HUES64 (cell line): Measurements from ENCODE around the gene PPARA.

ENCODE experiments used
- H3K27ac ChIP-seq: 2 replicates; pipeline ENCODE4 v1.7.0; 2013; ENCODE audit warnings: low read depth, low read length, inconsistent platforms
- H3K27me3 ChIP-seq: 2 replicates; pipeline ENCODE4 v1.6.1; 2013; ENCODE audit warnings: mild to moderate bottlenecking, low read length; ENCODE audit not compliant: insufficient read depth
- H3K36me3 ChIP-seq: 2 replicates; pipeline ENCODE4 v1.6.1; 2013; ENCODE audit warnings: mild to moderate bottlenecking, low read length; ENCODE audit not compliant: insufficient read depth
- H3K4me1 ChIP-seq: 2 replicates; pipeline ENCODE4 v1.6.1; 2013; ENCODE audit warnings: mild to moderate bottlenecking, low read length, moderate library complexity; ENCODE audit not compliant: insufficient read depth
- H3K4me3 ChIP-seq: 2 replicates; pipeline ENCODE4 v1.5.1; 2013; ENCODE audit warnings: mild to moderate bottlenecking, low read length, moderate library complexity
- H3K9ac ChIP-seq: 2 replicates; pipeline ENCODE4 v1.6.1; 2013; ENCODE audit warnings: mild to moderate bottlenecking, low read depth, low read length
- H3K9me3 ChIP-seq: 2 replicates; pipeline ENCODE4 v1.6.1; 2013; ENCODE audit warnings: low read depth, low read length; ENCODE audit not compliant: insufficient read depth
- WGBS: fragments of 150-250, 120-280 bp; methylation state at CpG from one replicate; pipeline ENCODE4 v1.1.7; 2013; ENCODE audit warnings: missing lambda C conversion rate; 5-methylcytosine and 5-hydroxymethylcytosine counted together

PPARA gene

GRCh38 chr22:46148816-46149511 lies 1.4 kb upstream of the PPARA start:
- peaks cover 59% of the 10 kb centered on the region for H3K27me3 ChIP-seq
- no peaks in the 10 kb centered on the region for H3K9me3 ChIP-seq
- no peaks in the 10 kb centered on the region for H3K36me3 ChIP-seq
- peak overlapping the region; percentile 77 for H3K4me3 ChIP-seq
- H3K9ac ChIP-seq = peak overlapping the region; percentile 47; the same call in 1 of the 2 replicates
- no peak overlapping the region for H3K27ac ChIP-seq
- WGBS = 55% methylated on average over 12 of the region's 12 CpGs
- H3K4me1 ChIP-seq = no peaks in the 10 kb centered on the region

- Histone ChIP-seq H3K27me3 (peaks cover 59% of the 10 kb centered on the region), H3K4me3 (peak overlapping the region; percentile 77), H3K27ac (no peak overlapping the region), H3K9ac (peak overlapping the region; percentile 47; the same call in 1 of the 2 replicates), H3K9me3 (no peaks in the 10 kb centered on the region), H3K4me1 (no peaks in the 10 kb centered on the region), H3K36me3 (no peaks in the 10 kb centered on the region)
- 1% methylated on average over 37 of the region's 39 CpGs for WGBS
Measured at GRCh38 chr22:46149512-46150033, 753 bp upstream of the PPARA start.

GRCh38 chr22:46150655-46151477 lies 540 bp downstream of the PPARA start:
- Histone ChIP-seq H3K27ac (no peak overlapping the region), H3K27me3 (peaks cover 59% of the 10 kb centered on the region)

GRCh38 chr22:46153930-46154329 lies 3.6 kb downstream of the PPARA start:
- Histone ChIP-seq H3K36me3 (no peaks in the 10 kb centered on the region), H3K27me3 (peaks cover 34% of the 10 kb centered on the region), H3K4me1 (no peaks in the 10 kb centered on the region), H3K4me3 (no peak overlapping the region), H3K9me3 (no peaks in the 10 kb centered on the region), H3K9ac (no peak overlapping the region), H3K27ac (no peak overlapping the region)
- WGBS = 100% methylated on average over 1 of the region's 3 CpGs

More at GRCh38 chr22:46150655-46151477, 540 bp downstream of the PPARA start:
- Histone ChIP-seq H3K4me3 (peak overlapping the region; percentile 65), H3K9me3 (no peaks in the 10 kb centered on the region), H3K4me1 (no peaks in the 10 kb centered on the region), H3K9ac (peak overlapping the region; percentile 14; the same call in 1 of the 2 replicates), H3K36me3 (no peaks in the 10 kb centered on the region)
- WGBS = 1% methylated on average over 101 of the region's 101 CpGs

GRCh38 chr22:46156031-46156430 lies 5.7 kb downstream of the PPARA start:
- H3K36me3 ChIP-seq = no peaks in the 10 kb centered on the region
- no peaks in the 10 kb centered on the region for H3K9me3 ChIP-seq
- H3K27me3 ChIP-seq = peaks cover 18% of the 10 kb centered on the region
- 92% methylated on average over 3 of the region's 3 CpGs for WGBS
- H3K27ac ChIP-seq = no peak overlapping the region
- H3K4me3 ChIP-seq = no peak overlapping the region
- H3K9ac ChIP-seq = no peak overlapping the region
- no peaks in the 10 kb centered on the region for H3K4me1 ChIP-seq

GRCh38 chr22:46158283-46158682 lies 8.0 kb downstream of the PPARA start:
- 94% methylated on average over 7 of the region's 7 CpGs for WGBS
- H3K4me1 ChIP-seq = no peaks in the 10 kb centered on the region
- H3K36me3 ChIP-seq = no peaks in the 10 kb centered on the region
- H3K27me3 ChIP-seq = no peaks in the 10 kb centered on the region
- H3K4me3 ChIP-seq = no peak overlapping the region
- no peaks in the 10 kb centered on the region for H3K9me3 ChIP-seq
- no peak overlapping the region for H3K27ac ChIP-seq
- H3K9ac ChIP-seq = no peak overlapping the region

- H3K27me3 ChIP-seq = no peaks in the 10 kb centered on the region
- no peaks in the 10 kb centered on the region for H3K9me3 ChIP-seq
- WGBS = 89% methylated on average over 7 of the region's 7 CpGs
- no peaks in the 10 kb centered on the region for H3K36me3 ChIP-seq
- no peak overlapping the region for H3K4me3 ChIP-seq
- H3K4me1 ChIP-seq = no peaks in the 10 kb centered on the region
- H3K9ac ChIP-seq = no peak overlapping the region
- no peak overlapping the region for H3K27ac ChIP-seq
Measured at GRCh38 chr22:46159212-46159611, 8.9 kb downstream of the PPARA start.

GRCh38 chr22:46159777-46160176 lies 9.5 kb downstream of the PPARA start:
- 89% methylated on average over 10 of the region's 10 CpGs for WGBS

GRCh38 chr22:46162285-46162684 lies 12.0 kb downstream of the PPARA start:
- Histone ChIP-seq H3K27ac (no peak overlapping the region), H3K27me3 (no peaks in the 10 kb centered on the region), H3K36me3 (no peaks in the 10 kb centered on the region), H3K4me1 (no peaks in the 10 kb centered on the region), H3K9me3 (no peaks in the 10 kb centered on the region), H3K9ac (no peak overlapping the region), H3K4me3 (no peak overlapping the region)
- 90% methylated on average over 10 of the region's 10 CpGs for WGBS

More at GRCh38 chr22:46159777-46160176, 9.5 kb downstream of the PPARA start:
- H3K36me3 ChIP-seq = no peaks in the 10 kb centered on the region
- H3K9ac ChIP-seq = no peak overlapping the region
- H3K27ac ChIP-seq = no peak overlapping the region
- no peaks in the 10 kb centered on the region for H3K9me3 ChIP-seq
- no peak overlapping the region for H3K4me3 ChIP-seq
- H3K27me3 ChIP-seq = no peaks in the 10 kb centered on the region
- no peaks in the 10 kb centered on the region for H3K4me1 ChIP-seq

GRCh38 chr22:46162771-46163556 lies 12.6 kb downstream of the PPARA start:
- WGBS = 91% methylated on average over 17 of the region's 17 CpGs
- no peak overlapping the region for H3K9ac ChIP-seq
- no peaks in the 10 kb centered on the region for H3K9me3 ChIP-seq
- no peaks in the 10 kb centered on the region for H3K27me3 ChIP-seq
- H3K4me3 ChIP-seq = no peak overlapping the region
- H3K27ac ChIP-seq = no peak overlapping the region
- H3K4me1 ChIP-seq = no peaks in the 10 kb centered on the region
- H3K36me3 ChIP-seq = no peaks in the 10 kb centered on the region

- no peak overlapping the region for H3K9ac ChIP-seq
- no peaks in the 10 kb centered on the region for H3K36me3 ChIP-seq
- WGBS = 92% methylated on average over 10 of the region's 11 CpGs
- no peak overlapping the region for H3K27ac ChIP-seq
- no peaks in the 10 kb centered on the region for H3K9me3 ChIP-seq
- no peaks in the 10 kb centered on the region for H3K27me3 ChIP-seq
- no peaks in the 10 kb centered on the region for H3K4me1 ChIP-seq
- no peak overlapping the region for H3K4me3 ChIP-seq
Measured at GRCh38 chr22:46163557-46163888, 13.2 kb downstream of the PPARA start.
